ENCODE results near the gene MFNG. TPM values are rescaled to one million over a fixed set of nuclear protein-coding genes. Genes with fewer than 3 reads are reported as not detected.
A peak's percentile ranks its signal among the peaks of the same experiment; 100 is the strongest.

The MFNG gene
- total RNA-seq, 1 experiment from 2014 or later, result 3.3 TPM

DNA sequence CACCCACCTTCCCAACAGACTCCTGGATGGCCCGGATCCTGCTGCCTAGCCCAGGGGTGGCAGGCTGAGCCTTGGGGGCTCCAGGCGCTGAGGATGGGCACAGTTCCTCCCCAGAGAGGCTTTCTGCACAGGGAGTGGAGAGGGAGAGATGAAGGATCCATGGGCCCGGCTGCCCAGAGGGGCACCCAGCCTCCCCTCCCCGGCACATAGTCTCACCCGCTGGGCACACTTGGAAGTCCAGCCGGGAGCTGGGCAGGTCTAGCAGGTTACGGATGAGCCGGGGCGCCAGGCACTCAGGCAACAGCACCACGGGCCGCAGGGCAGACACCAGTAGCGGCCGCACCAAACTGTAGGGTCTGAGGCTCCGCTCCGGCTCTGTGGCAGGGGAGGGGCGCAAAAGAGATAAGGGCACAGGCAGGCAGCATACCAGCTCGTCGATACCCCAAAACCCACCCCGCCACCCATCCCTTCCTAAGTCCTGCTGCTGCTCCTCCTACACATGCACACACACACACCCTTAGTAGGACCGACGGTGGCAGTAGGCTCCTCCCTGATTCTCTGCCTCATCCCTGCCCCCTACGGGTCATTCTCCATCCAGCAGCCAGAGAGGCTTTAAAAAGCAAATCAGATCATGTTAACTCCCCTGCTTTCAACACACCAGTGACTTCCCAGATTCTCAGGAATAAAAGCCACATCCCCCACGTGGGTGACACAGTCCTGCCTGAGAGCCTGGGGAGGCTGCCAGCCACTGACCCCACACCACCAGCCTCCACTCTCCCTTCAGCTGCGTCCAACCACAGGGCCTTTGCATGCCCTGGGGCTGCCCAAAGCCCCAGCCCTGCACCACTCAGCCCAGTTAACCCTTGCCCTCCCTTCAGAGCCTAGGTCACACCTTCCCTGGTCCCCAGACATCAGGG, 6.5 kb upstream of the MFNG start:
- no peaks in the 10 kb centered on the region for H3K79me2 ChIP-seq (ENCODE audit: insufficient read depth, low read length)
- no peak overlapping the region for H2BK20ac ChIP-seq (ENCODE audit: low read depth, low read length, poor library complexity, severe bottlenecking)
- H2AK5ac ChIP-seq (ENCODE audit: insufficient read length, low read length), result no peak overlapping the region
- H3K23me2 ChIP-seq (ENCODE audit: insufficient read length, low read depth, low read length, poor library complexity, severe bottlenecking), result no peaks in the 10 kb centered on the region
- no peak overlapping the region for H3K4me2 ChIP-seq (ENCODE audit: insufficient read depth, insufficient read length, low read length)
- peaks cover 8% of the 10 kb centered on the region; the same call in 1 of the 2 replicates for H3K4me1 ChIP-seq (ENCODE audit: insufficient read depth, low read length)
- Mint-ChIP-seq H3K36me3 (ENCODE audit: insufficient read depth in 1 of 3, low read depth in 3 of 3) (peaks cover 1 to 25% (median 17%) of the 10 kb centered on the region in 3 experiments; a peak in 4 of 7 replicates), H3K4me1 (peaks cover 21 to 54% of the 10 kb centered on the region in 2 experiments), H3K27me3 (ENCODE audit: low read depth) (peaks cover 2% of the 10 kb centered on the region; the same call in 1 of the 2 replicates), H3K9me3 (no peaks in the 10 kb centered on the region), H3K4me3 (no peak overlapping the region; a peak in 1 of 5 replicates), H3K27ac (0 out of 7 replicates have a peak overlapping the region, but pooled peaks of 1 of the 3 experiments have one; percentile 28)
- H3K23ac ChIP-seq (ENCODE audit: insufficient read length, low read depth, low read length), result no peak overlapping the region
- no peak overlapping the region for H3K14ac ChIP-seq (ENCODE audit: insufficient read depth, low read length)
- H4K91ac ChIP-seq (ENCODE audit: insufficient read length, low read depth, low read length), result no peak overlapping the region
- TF ChIP-seq, protein P1, sequence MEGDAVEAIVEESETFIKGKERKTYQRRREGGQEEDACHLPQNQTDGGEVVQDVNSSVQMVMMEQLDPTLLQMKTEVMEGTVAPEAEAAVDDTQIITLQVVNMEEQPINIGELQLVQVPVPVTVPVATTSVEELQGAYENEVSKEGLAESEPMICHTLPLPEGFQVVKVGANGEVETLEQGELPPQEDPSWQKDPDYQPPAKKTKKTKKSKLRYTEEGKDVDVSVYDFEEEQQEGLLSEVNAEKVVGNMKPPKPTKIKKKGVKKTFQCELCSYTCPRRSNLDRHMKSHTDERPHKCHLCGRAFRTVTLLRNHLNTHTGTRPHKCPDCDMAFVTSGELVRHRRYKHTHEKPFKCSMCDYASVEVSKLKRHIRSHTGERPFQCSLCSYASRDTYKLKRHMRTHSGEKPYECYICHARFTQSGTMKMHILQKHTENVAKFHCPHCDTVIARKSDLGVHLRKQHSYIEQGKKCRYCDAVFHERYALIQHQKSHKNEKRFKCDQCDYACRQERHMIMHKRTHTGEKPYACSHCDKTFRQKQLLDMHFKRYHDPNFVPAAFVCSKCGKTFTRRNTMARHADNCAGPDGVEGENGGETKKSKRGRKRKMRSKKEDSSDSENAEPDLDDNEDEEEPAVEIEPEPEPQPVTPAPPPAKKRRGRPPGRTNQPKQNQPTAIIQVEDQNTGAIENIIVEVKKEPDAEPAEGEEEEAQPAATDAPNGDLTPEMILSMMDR (conservative IDR thresholded peaks at IDR 0.05), result peak; percentile 78
- H4K5ac ChIP-seq (ENCODE audit: insufficient read length, low read depth, low read length), result no peak overlapping the region
- H2AFZ ChIP-seq (ENCODE audit: low read length), result no peak overlapping the region
- H3K27me3 ChIP-seq (ENCODE audit: insufficient read depth, low read length), result no peaks in the 10 kb centered on the region
- no peak overlapping the region for H3K56ac ChIP-seq (ENCODE audit: insufficient read length, low read depth, low read length)
- no peak overlapping the region for H2BK5ac ChIP-seq (ENCODE audit: insufficient read length, low read length)
- H4K20me1 ChIP-seq (ENCODE audit: control insufficient read depth, insufficient read depth, insufficient read length), result no peaks in the 10 kb centered on the region
- no peak overlapping the region for H2BK15ac ChIP-seq (ENCODE audit: low read depth, low read length)
- H3K79me1 ChIP-seq (ENCODE audit: insufficient read depth, low read depth, low read length, poor library complexity, severe bottlenecking), result no peaks in the 10 kb centered on the region
- no peak overlapping the region for H3K27ac ChIP-seq (ENCODE audit: insufficient read length, low read depth, low read length)
- H3T11ph ChIP-seq (ENCODE audit: low read length), result no peak overlapping the region
- no peak overlapping the region for H2BK120ac ChIP-seq (ENCODE audit: low read depth, low read length, poor library complexity, severe bottlenecking)
- no peak overlapping the region for H4K8ac ChIP-seq (replicated peaks; ENCODE audit: insufficient read length, low read depth, low read length)
- no peak overlapping the region for H3K9ac ChIP-seq (ENCODE audit: extremely low read depth, insufficient read length, low read length)
- H3K9me3 ChIP-seq (ENCODE audit: control insufficient read depth, low read depth, low read length), result no peaks in the 10 kb centered on the region
- WGBS (ENCODE audit: extremely low coverage, insufficient read length, low lambda C conversion rate), result no CpG with 5 or more reads among the region's 24 CpGs
- H2BK12ac ChIP-seq (ENCODE audit: insufficient read length, low read depth, low read length), result no peak overlapping the region
- no peak overlapping the region for H3K4ac ChIP-seq (ENCODE audit: low read depth, low read length)
- peak; percentile 79 for DNase-seq
- no peak overlapping the region for H3K18ac ChIP-seq (ENCODE audit: insufficient read length, low read depth, low read length)

Measured in H9 (cell line).